AG08395 (cell line): Measurements from ENCODE around the gene BACH2.
"Not testable (repeated sequence)": the region's sequence is repeated elsewhere in the genome, so short reads cannot be mapped to it uniquely, and the experiment has no call there.

Source experiments
- DNase-seq: peaks from one replicate; pipeline ENCODE4 v3.0.0; 2012; ENCODE audit warnings: mixed read lengths, low spot score

BACH2 gene

DNA sequence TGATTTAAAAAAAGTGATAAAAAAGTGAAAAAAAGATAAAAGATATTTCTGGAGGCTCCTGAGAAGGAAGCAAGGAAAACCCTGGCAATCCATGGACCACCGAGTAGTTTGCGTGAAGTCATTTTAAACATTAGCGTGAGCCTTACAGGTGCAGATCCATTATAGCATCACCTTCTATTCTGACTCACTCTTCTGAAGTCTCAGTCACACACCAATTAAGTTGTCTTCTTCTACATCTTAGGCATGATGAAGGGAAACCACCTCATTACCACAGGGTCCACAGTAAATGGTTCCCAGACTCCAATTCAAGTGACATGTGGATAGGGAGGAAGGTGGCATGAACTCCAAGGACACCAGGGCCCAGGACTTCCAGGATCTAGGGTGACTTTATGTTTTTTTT, 303.2 kb downstream of the BACH2 start:
- no peak for DNase-seq

- no peak for DNase-seq
These were observed 303.8 kb downstream of the BACH2 start for GRCh38 chr6:89992818-89993217.

GRCh38 chr6:89989742-89990141, 306.9 kb downstream of the BACH2 start:
- peak; percentile 89 for DNase-seq

- DNase-seq = no peak
These were observed 308.8 kb downstream of the BACH2 start for GRCh38 chr6:89987830-89988229.

DNA sequence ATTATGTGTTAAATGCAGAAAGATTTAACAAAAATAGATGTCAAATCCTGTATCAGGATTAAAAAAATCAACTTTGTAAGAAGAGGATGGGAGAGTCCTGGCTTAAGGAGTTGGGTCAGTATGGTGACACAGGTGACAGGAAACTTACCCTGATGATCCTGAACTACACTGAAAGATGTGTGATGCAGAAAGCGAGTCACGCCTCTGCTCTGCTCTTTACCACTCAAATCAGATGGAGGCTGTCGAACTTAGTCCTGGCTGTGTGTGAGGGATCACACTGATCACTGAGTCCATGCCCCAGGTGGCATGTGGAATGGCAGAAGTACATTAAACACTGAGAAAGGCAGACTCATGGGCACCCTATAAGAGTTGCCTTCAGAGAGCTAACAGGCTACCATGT, 309.5 kb downstream of the BACH2 start:
- DNase-seq = no peak

DNA sequence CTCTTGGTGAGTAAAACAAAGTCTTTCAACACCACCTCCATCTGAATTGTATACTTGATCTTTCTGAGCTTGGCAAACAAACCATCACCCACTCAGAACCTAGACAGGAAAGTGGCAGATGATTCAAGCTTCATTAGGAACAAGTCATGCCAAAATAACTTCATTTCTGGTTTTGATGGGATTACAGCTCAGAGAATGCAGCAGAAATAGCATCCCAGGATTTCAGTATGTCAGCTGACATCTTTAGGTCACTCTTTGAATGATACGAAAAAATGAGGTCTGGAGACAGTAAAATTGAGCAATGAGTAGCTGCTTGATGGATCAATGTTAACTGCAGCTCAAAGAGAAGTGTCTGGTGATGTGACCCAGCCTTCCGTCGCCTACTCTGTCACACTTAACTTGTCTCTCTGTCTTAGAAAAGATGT, 310.0 kb downstream of the BACH2 start:
- DNase-seq = peak; percentile 43

- DNase-seq = peak; percentile 82
These were observed 310.7 kb downstream of the BACH2 start for GRCh38 chr6:89985751-89986493.

DNA sequence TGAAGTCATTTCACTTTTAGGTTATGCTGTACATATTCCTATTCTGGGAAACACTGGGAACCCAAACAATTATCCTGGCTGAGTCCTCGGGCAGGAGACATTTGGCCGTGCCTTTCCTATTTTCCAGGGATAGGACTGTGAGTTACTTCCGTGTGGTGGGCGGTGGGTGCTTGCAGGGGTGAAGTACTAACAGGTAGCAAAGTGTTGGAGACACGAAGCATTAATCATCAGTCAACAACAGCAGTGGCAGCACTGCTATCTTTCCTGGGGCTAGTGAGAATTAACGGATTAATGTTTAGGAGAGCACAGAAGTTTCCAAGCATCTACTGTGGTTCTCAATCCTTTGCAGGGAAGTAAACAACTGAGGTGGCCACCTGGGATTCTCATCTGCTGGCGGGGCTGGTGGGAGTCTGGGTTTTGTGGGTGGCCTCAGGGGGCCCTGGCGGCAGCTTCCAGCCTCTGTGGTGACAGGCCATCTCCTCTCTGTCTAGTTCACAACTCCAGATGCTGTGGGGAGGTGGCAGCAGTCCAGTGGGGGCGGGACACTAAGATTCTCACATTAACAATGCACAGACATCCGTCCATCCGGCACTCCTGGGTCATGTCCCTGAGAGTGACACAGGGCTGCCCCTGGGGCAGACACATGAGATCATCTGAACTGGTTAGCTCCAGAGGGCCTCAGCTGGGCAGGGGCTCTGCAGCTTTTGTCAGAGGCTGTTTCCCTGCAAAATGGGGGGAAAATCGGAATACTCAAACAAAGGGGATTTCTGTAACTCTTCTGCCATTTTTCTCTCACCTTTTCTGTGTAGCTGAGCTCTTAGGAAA, 311.5 kb downstream of the BACH2 start:
- DNase-seq = peak; percentile 61

DNA sequence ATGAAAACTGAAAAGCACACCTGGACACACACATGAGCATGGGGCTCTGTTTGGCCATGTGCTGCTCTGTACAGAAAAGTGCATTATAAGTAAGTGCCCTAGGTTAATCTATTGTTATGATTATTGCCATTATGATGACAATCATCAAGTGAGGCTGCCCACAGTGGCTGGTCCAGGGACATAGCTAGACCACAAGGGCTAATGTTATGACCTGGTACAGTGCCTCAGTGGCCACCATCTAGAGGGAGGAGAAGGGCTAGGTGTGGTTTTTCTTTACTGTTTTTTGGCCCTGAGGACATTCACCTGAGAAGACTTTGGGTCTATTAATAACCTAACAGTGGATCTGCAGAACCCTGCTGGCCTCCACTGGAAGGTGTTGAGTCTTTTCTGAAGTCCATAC, 316.3 kb downstream of the BACH2 start:
- DNase-seq = no peak

DNA sequence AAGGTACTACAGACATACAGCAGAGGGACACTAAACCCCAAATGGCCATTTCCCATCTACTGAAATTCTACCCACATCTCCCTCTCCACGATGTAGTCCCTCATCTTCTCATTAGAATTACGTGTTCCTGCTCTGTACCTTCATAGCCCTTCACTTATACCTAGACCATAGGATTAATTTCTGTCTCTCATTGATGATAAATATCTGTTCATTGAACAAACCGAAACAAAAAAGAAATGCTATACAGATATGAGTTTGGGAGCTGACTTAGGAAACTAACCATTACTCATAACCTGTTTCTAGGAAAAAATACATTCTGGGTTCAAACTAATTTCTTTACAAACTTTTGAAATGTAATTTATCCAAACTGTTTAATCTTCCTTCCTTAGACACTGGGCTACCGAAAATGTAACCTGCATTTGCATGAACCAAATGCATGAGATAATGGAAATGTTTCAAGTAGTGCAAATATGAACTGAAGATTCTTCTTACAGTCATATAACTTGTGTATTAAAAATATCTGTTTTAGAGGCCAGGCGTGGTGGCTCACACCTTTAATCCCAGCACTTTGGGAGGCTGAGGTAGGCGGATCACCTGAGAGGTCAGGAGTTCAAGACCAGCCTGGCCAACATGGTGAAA, 317.0 kb downstream of the BACH2 start:
- DNase-seq = no peak

DNA sequence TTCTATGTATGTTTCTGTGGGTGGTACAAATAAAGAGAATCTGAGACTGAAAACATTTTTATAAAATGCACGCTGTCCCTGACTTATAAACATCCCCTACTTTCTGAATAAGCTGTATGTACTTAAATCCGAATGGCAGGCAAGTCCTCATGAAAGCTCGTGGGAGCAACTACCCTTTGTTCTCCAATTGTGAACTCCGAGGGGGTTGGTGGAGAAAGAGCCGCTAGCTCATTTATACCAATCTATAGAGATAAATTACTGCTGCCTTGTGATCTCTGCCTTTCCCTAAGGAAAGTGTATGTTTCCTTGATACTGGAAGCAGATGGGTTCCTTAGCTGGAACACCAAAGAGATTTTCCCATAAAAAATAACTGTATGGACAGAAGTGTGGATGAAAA, 317.9 kb downstream of the BACH2 start:
- DNase-seq = no peak

GRCh38 chr6:89977808-89978748, 318.6 kb downstream of the BACH2 start:
- DNase-seq = no peak

DNA sequence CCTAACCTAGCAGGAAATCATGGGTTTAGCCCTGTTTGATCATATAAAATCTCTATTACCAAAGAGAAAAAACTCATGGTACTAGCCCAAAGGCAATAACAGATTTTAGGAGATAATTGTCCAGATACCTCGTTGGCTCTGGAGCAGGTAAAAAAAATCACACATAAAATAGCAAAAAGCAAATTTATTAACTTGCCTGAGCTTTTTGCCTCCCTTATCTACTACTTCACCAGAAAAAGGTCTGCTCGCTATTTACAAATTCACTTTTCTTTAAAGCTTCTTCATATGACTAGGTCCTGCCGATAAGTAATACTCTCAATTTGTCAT, 320.0 kb downstream of the BACH2 start:
- no peak for DNase-seq

DNA sequence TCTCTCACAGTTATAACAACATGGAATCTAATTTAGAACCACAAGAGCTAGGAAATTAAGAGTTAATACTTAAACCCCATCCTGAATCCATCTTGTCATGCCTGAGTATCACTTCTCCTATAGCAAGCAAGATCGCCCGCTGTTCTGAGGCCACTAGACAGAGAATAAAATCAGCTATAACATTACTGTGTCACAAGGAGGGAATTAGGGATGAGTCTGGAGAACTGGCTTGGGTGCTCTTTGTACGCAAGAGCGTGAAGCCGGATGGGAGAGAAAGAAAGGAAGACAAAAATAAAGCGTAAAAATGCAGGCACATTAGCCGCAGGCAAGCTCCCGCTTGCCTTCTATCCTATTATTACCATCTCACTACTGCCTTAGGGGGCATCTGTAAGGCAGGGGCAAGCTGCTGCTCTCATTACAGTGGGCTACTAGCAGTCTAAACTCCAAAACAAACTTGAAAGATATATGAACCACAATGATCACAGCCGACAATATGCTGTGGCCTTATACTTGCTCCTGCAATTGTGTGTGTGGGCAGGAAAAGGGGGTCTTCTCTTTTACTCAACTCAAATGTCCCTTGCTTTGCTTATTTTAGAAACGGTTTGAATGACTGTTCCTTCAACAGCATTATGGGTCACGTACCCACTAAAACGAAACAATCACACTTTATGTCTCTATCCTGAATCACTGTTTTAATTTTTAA, 320.5 kb downstream of the BACH2 start:
- DNase-seq = no peak

- no peak for DNase-seq
These were observed 321.3 kb downstream of the BACH2 start for GRCh38 chr6:89975366-89975765.

GRCh38 chr6:89974834-89975233, 321.8 kb downstream of the BACH2 start:
- DNase-seq = no peak

- DNase-seq = no peak
These were observed 324.6 kb downstream of the BACH2 start for GRCh38 chr6:89972025-89972381.

DNA sequence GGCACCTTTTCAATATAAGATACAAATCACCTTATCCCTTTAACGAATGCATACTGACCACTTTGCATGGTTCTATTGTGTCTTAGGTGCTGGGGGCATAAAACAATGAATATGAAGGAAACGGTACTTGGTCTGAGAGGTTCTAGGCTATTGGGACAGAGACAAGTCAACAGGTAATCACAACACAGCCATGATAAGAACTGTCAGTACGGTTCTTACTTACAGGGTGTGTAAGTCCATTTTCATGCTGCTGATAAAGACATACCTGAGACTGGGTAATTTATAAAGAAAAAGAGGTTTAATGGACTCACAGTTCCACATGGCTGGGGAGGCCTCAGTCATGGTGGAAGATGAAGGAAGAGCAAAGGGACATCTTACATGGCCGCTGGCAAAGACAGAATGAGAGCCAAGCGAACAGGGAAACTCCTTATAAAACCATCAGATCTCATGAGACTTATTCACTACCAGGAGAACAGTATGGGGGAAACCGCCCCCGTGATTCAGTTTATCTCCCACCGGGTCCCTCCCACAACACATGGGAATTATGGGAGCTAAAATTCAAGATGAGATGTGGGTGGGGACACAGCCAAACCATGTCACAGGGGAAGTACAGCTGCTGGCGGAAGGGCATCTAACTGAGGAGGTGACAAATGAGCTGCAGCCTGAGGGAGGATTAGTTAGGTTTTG, 325.2 kb downstream of the BACH2 start:
- not testable (repeated sequence) for DNase-seq

GRCh38 chr6:89970609-89971337, 325.9 kb downstream of the BACH2 start:
- DNase-seq = peak; percentile 73

GRCh38 chr6:89970072-89970471, 326.6 kb downstream of the BACH2 start:
- no peak for DNase-seq
